Astrocyte of the spinal cord (primary cell): ENCODE data around the gene CATSPERZ.

Source experiments
- DNase-seq: peaks from one replicate; pipeline ENCODE4 v3.0.0; 2011; ENCODE audit warnings: low read depth, low spot score
- H3K4me3 ChIP-seq: 2 replicates; pipeline ENCODE4 v1.5.1; 2011; ENCODE audit warnings: low read depth, mild to moderate bottlenecking, low read length, moderate library complexity
- CTCF ChIP-seq: IDR thresholded peaks from 2 replicates; pipeline ENCODE4 v1.5.1; 2012; ENCODE audit warnings: low read depth, mild to moderate bottlenecking, low read length, inconsistent platforms
- in situ Hi-C: cut with HindIII; loops from 2 replicates; pipeline ENCODE4 v1.10.0; 2017; ENCODE audit warnings: low sequenced_read_pairs

CATSPERZ gene

GRCh38 chr11:64253481-64253880 lies 46.7 kb upstream of the CATSPERZ start:
- no peak for TF ChIP-seq CTCF
- in situ Hi-C loops, result no loop called here
- no peak overlapping the region for H3K4me3 ChIP-seq
- DNase-seq, result no peak

GRCh38 chr11:64254326-64254725 lies 45.8 kb upstream of the CATSPERZ start:
- DNase-seq, result no peak
- H3K4me3 ChIP-seq, result no peak overlapping the region
- in situ Hi-C loops, result no loop called here
- TF ChIP-seq CTCF, result no peak

GRCh38 chr11:64255135-64256128 lies 44.7 kb upstream of the CATSPERZ start:
- H3K4me3 ChIP-seq, result no peak overlapping the region
- in situ Hi-C loops, result no loop called here
- DNase-seq, result no peak
- TF ChIP-seq CTCF, result no peak

- no peak for DNase-seq
- in situ Hi-C loops, result no loop called here
- no peak overlapping the region for H3K4me3 ChIP-seq
Observed at GRCh38 chr11:64256300-64256699, 43.9 kb upstream of the CATSPERZ start.

GRCh38 chr11:64258356-64258755 lies 41.8 kb upstream of the CATSPERZ start:
- no peak overlapping the region for H3K4me3 ChIP-seq
- no peak for TF ChIP-seq CTCF
- DNase-seq, result no peak
- in situ Hi-C loops, result no loop called here

More at GRCh38 chr11:64256300-64256699, 43.9 kb upstream of the CATSPERZ start:
- no peak for TF ChIP-seq CTCF

GRCh38 chr11:64258946-64259532 lies 41.1 kb upstream of the CATSPERZ start:
- in situ Hi-C loops, result no loop called here
- DNase-seq, result no peak
- no peak overlapping the region for H3K4me3 ChIP-seq
- TF ChIP-seq CTCF, result no peak
